Measurements from ENCODE around the gene KIAA0825.
A peak's percentile ranks its signal among the peaks of the same experiment; 100 is the strongest.

Gene KIAA0825

GRCh38 chr5:94260096-94260495 lies 358.3 kb downstream of the KIAA0825 start:
- no peak overlapping the region for H3K4me3 ChIP-seq (ENCODE audit: low read depth, low read length)
- no peak overlapping the region for H3K27ac ChIP-seq (ENCODE audit: low read depth, low read length)
- no peak overlapping the region for H4K12ac ChIP-seq (ENCODE audit: low read depth, low read length)
- H3K4ac ChIP-seq (ENCODE audit: low read depth, low read length) = no peak overlapping the region
- H3K9ac ChIP-seq (ENCODE audit: low read length) = no peak overlapping the region
- no peaks in the 10 kb centered on the region for H3K27me3 ChIP-seq (ENCODE audit: insufficient read depth, low read length)
- H3K18ac ChIP-seq (ENCODE audit: low read length) = no peak overlapping the region
- no peaks in the 10 kb centered on the region for H3K9me3 ChIP-seq (ENCODE audit: insufficient read depth, low read depth, low read length)
- WGBS (ENCODE audit: extremely low coverage, insufficient coverage, insufficient read length) = no CpG with 5 or more reads among the region's 1 CpG
- no peak overlapping the region for H2AK5ac ChIP-seq (ENCODE audit: low read length)
- no peak overlapping the region for H4K91ac ChIP-seq (ENCODE audit: low read depth, low read length)
- H3K79me2 ChIP-seq (ENCODE audit: control insufficient read depth, insufficient read depth, low read length, poor library complexity) = no peaks in the 10 kb centered on the region
- H2BK12ac ChIP-seq (ENCODE audit: low read length) = no peak overlapping the region
- no peaks in the 10 kb centered on the region for H3K36me3 ChIP-seq (ENCODE audit: control insufficient read depth in 1 of 2, insufficient read depth in 2 of 2, low read length in 2 of 2)
- DNase-seq = no peak
- H3K4me1 ChIP-seq (ENCODE audit: control insufficient read depth in 1 of 2, insufficient read depth in 2 of 2, low read length in 2 of 2) = no peaks in the 10 kb centered on the region
- no peak overlapping the region for H2BK120ac ChIP-seq (ENCODE audit: insufficient read depth, low read length, poor library complexity)
- H2BK5ac ChIP-seq (ENCODE audit: low read depth, low read length, poor library complexity) = no peak overlapping the region
- no peak overlapping the region for H2AFZ ChIP-seq (ENCODE audit: insufficient read depth, low read length, poor library complexity)
- H4K8ac ChIP-seq (ENCODE audit: low read depth, low read length) = no peak overlapping the region
- H3K4me2 ChIP-seq (ENCODE audit: low read length) = no peak overlapping the region
- no peaks in the 10 kb centered on the region for H3K79me1 ChIP-seq (ENCODE audit: low read length)
- H3K14ac ChIP-seq (ENCODE audit: low read length) = no peak overlapping the region
- no peak overlapping the region for H3K23ac ChIP-seq (ENCODE audit: low read length)

DNA sequence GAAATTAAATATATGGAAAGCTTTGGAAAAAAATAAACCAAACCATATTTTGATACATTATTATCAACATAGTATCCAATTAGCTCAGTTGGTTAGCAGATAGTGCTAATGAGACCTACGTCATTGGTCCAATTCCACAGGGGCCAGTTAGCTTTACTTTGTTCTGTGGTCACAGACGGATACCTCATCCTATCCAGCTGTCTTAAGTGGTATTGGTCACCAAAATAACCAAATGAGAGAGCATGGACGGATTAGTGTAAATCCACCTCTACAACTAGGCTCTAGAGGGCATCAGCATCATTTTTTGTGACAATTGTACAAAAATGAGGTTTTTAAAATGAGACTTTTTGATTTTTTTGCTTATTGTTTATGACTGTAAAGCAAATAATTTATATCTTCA lies 364.2 kb downstream of the KIAA0825 start:
- H3K4me2 ChIP-seq (ENCODE audit: low read length) = no peak overlapping the region
- H3K4me1 ChIP-seq (ENCODE audit: control insufficient read depth in 1 of 2, insufficient read depth in 2 of 2, low read length in 2 of 2) = no peaks in the 10 kb centered on the region
- no peak overlapping the region for H3K4ac ChIP-seq (ENCODE audit: low read depth, low read length)
- no peak overlapping the region for H2BK120ac ChIP-seq (ENCODE audit: insufficient read depth, low read length, poor library complexity)
- H3K79me2 ChIP-seq (ENCODE audit: control insufficient read depth, insufficient read depth, low read length, poor library complexity) = no peaks in the 10 kb centered on the region
- no peaks in the 10 kb centered on the region for H3K27me3 ChIP-seq (ENCODE audit: insufficient read depth, low read length)
- no peak overlapping the region for H4K8ac ChIP-seq (ENCODE audit: low read depth, low read length)
- no CpG with 5 or more reads among the region's 3 CpGs for WGBS (ENCODE audit: extremely low coverage, insufficient coverage, insufficient read length)
- H3K18ac ChIP-seq (ENCODE audit: low read length) = no peak overlapping the region
- H3K14ac ChIP-seq (ENCODE audit: low read length) = no peak overlapping the region
- H3K27ac ChIP-seq (ENCODE audit: low read depth, low read length) = no peak overlapping the region
- no peak overlapping the region for H2BK12ac ChIP-seq (ENCODE audit: low read length)
- H3K79me1 ChIP-seq (ENCODE audit: low read length) = no peaks in the 10 kb centered on the region
- no peak overlapping the region for H4K12ac ChIP-seq (ENCODE audit: low read depth, low read length)
- no peak overlapping the region for H2AFZ ChIP-seq (ENCODE audit: insufficient read depth, low read length, poor library complexity)
- H4K91ac ChIP-seq (ENCODE audit: low read depth, low read length) = no peak overlapping the region
- no peak overlapping the region for H3K9ac ChIP-seq (ENCODE audit: low read length)
- H3K4me3 ChIP-seq (ENCODE audit: low read depth, low read length) = no peak overlapping the region
- no peaks in the 10 kb centered on the region for H3K36me3 ChIP-seq (ENCODE audit: control insufficient read depth in 1 of 2, insufficient read depth in 2 of 2, low read length in 2 of 2)
- no peak for DNase-seq
- no peak overlapping the region for H2AK5ac ChIP-seq (ENCODE audit: low read length)
- no peaks in the 10 kb centered on the region for H3K9me3 ChIP-seq (ENCODE audit: insufficient read depth, low read depth, low read length)
- H2BK5ac ChIP-seq (ENCODE audit: low read depth, low read length, poor library complexity) = no peak overlapping the region
- H3K23ac ChIP-seq (ENCODE audit: low read length) = no peak overlapping the region

- Histone ChIP-seq H3K4ac (ENCODE audit: low read depth, low read length) (no peak overlapping the region), H3K27ac (ENCODE audit: low read depth, low read length) (no peak overlapping the region), H3K4me1 (ENCODE audit: control insufficient read depth in 1 of 2, insufficient read depth in 2 of 2, low read length in 2 of 2) (no peaks in the 10 kb centered on the region), H3K36me3 (ENCODE audit: control insufficient read depth in 1 of 2, insufficient read depth in 2 of 2, low read length in 2 of 2) (no peaks in the 10 kb centered on the region), H3K14ac (ENCODE audit: low read length) (no peak overlapping the region), H3K27me3 (ENCODE audit: insufficient read depth, low read length) (no peaks in the 10 kb centered on the region), H2AFZ (ENCODE audit: insufficient read depth, low read length, poor library complexity) (no peak overlapping the region), H4K91ac (ENCODE audit: low read depth, low read length) (no peak overlapping the region), H2BK120ac (ENCODE audit: insufficient read depth, low read length, poor library complexity) (no peak overlapping the region), H4K12ac (ENCODE audit: low read depth, low read length) (no peak overlapping the region), H3K9ac (ENCODE audit: low read length) (no peak overlapping the region), H3K23ac (ENCODE audit: low read length) (no peak overlapping the region), H3K79me2 (ENCODE audit: control insufficient read depth, insufficient read depth, low read length, poor library complexity) (no peaks in the 10 kb centered on the region), H2BK5ac (ENCODE audit: low read depth, low read length, poor library complexity) (no peak overlapping the region), H2BK12ac (ENCODE audit: low read length) (no peak overlapping the region), H2AK5ac (ENCODE audit: low read length) (no peak overlapping the region), H3K4me3 (ENCODE audit: low read depth, low read length) (no peak overlapping the region), H3K4me2 (ENCODE audit: low read length) (no peak overlapping the region), H3K9me3 (ENCODE audit: insufficient read depth, low read depth, low read length) (no peaks in the 10 kb centered on the region), H3K79me1 (ENCODE audit: low read length) (no peaks in the 10 kb centered on the region), H4K8ac (ENCODE audit: low read depth, low read length) (no peak overlapping the region), H3K18ac (ENCODE audit: low read length) (no peak overlapping the region)
- no CpG with 5 or more reads among the region's 5 CpGs for WGBS (ENCODE audit: extremely low coverage, insufficient coverage, insufficient read length)
- no peak for DNase-seq
Measured at GRCh38 chr5:94250985-94251384, 367.4 kb downstream of the KIAA0825 start.

GRCh38 chr5:94249430-94249829 lies 369.0 kb downstream of the KIAA0825 start:
- H3K79me2 ChIP-seq (ENCODE audit: control insufficient read depth, insufficient read depth, low read length, poor library complexity) = no peaks in the 10 kb centered on the region
- H3K4me3 ChIP-seq (ENCODE audit: low read depth, low read length) = no peak overlapping the region
- H2BK120ac ChIP-seq (ENCODE audit: insufficient read depth, low read length, poor library complexity) = no peak overlapping the region
- no peak overlapping the region for H2AFZ ChIP-seq (ENCODE audit: insufficient read depth, low read length, poor library complexity)
- no peak overlapping the region for H2BK12ac ChIP-seq (ENCODE audit: low read length)
- no peak overlapping the region for H3K23ac ChIP-seq (ENCODE audit: low read length)
- H3K4ac ChIP-seq (ENCODE audit: low read depth, low read length) = no peak overlapping the region
- no peak overlapping the region for H4K91ac ChIP-seq (ENCODE audit: low read depth, low read length)
- H2AK5ac ChIP-seq (ENCODE audit: low read length) = no peak overlapping the region
- no peaks in the 10 kb centered on the region for H3K36me3 ChIP-seq (ENCODE audit: control insufficient read depth in 1 of 2, insufficient read depth in 2 of 2, low read length in 2 of 2)
- no peaks in the 10 kb centered on the region for H3K79me1 ChIP-seq (ENCODE audit: low read length)
- H3K9ac ChIP-seq (ENCODE audit: low read length) = no peak overlapping the region
- no CpG with 5 or more reads among the region's 2 CpGs for WGBS (ENCODE audit: extremely low coverage, insufficient coverage, insufficient read length)
- H4K8ac ChIP-seq (ENCODE audit: low read depth, low read length) = no peak overlapping the region
- H3K4me2 ChIP-seq (ENCODE audit: low read length) = no peak overlapping the region
- no peak overlapping the region for H4K12ac ChIP-seq (ENCODE audit: low read depth, low read length)
- H3K14ac ChIP-seq (ENCODE audit: low read length) = no peak overlapping the region
- DNase-seq = peak in 1 of 2 donors; percentile 9
- H3K18ac ChIP-seq (ENCODE audit: low read length) = no peak overlapping the region
- no peak overlapping the region for H2BK5ac ChIP-seq (ENCODE audit: low read depth, low read length, poor library complexity)
- H3K9me3 ChIP-seq (ENCODE audit: insufficient read depth, low read depth, low read length) = no peaks in the 10 kb centered on the region
- H3K27ac ChIP-seq (ENCODE audit: low read depth, low read length) = no peak overlapping the region
- no peaks in the 10 kb centered on the region for H3K27me3 ChIP-seq (ENCODE audit: insufficient read depth, low read length)
- no peaks in the 10 kb centered on the region for H3K4me1 ChIP-seq (ENCODE audit: control insufficient read depth in 1 of 2, insufficient read depth in 2 of 2, low read length in 2 of 2)

Data from trophoblast cell (in vitro differentiated cells and primary cell).